ENCODE data around the gene SMARCB1.
A peak's percentile ranks its signal among the peaks of the same experiment; 100 is the strongest.

The SMARCB1 gene

DNA sequence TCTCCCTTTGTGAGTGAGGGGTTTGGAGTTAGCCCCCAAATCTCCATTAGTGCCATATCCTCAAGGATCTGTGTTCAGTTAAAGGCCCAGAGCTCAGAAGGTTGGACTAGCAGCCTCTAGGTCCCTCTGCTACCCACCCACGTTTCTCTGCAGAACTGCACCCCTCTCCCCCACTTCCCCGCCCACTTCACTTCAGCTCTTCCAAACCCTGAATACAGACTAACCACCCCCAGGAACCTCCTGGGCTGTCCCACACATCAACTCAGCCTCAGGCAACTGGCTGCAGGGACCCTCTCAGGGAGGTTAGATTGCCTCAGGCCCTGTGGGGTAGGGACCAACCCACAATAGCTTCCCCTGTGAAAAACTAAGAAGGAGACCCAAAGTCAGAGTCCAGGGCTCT, 33.4 kb upstream of the SMARCB1 start:
- Histone ChIP-seq H3K9me3 (no peaks in the 10 kb centered on the region), H3K27me3 (ENCODE audit: low read depth) (no peaks in the 10 kb centered on the region), H3K4me1 (peaks cover 32% of the 10 kb centered on the region), H3K4me3 (no peak overlapping the region), H3K36me3 (replicated peaks) (no peaks in the 10 kb centered on the region)
- in situ Hi-C loops (cut with MboI; ENCODE audit: low sequenced_read_pairs), result no loop called here
- no peak for DNase-seq (ENCODE audit: low spot score in 2 of 2)

- DNase-seq (ENCODE audit: low spot score in 2 of 2), result no peak
- no peaks in the 10 kb centered on the region for H3K36me3 ChIP-seq (replicated peaks)
- peaks cover 32% of the 10 kb centered on the region for H3K4me1 ChIP-seq
- H3K4me3 ChIP-seq, result no peak within 1 kb of the TSS
- no peaks in the 10 kb centered on the region for H3K9me3 ChIP-seq
- in situ Hi-C loops (cut with MboI; ENCODE audit: low sequenced_read_pairs), result no loop called here
- no peaks in the 10 kb centered on the region for H3K27me3 ChIP-seq (ENCODE audit: low read depth)
These were observed 32.4 kb upstream of the SMARCB1 start, which contains the start of gene VPREB3 for GRCh38 chr22:23754220-23754919. VPREB3 (minus strand) TSS chr22:23754425; CDS start chr22:23754363, 62 bp downstream.

DNA sequence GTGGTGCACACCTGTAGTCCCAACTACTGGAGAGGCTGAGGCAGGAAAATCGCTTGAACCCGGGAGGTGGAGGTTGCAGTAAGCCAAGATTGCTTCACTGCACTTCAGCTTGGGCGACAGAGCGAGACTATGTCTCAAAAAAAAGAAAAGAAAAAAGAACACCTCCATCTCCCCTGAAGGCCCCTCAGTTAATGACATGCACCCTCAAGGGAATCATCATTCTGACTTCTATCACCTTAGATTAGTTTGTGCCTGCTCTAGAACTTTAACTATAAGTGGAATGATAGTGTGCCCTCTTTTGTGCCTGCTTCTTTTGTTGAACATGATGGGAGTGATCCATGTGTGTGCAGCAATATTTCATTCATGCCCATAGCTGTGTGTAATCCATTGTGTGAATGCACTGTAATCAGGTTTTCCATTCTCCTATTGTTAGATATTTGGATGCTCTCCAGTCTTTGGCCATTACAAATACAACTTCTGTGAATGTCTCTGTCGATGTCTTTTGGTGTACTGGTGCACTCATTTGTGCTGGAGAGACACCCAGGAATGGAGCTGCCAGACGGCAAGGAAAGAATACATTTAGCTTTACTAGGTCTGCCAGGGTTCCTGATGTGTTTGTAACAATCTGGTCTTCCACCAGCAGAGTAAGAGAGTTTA, 31.7 kb upstream of the SMARCB1 start:
- Histone ChIP-seq H3K4me1 (peaks cover 28% of the 10 kb centered on the region), H3K27me3 (ENCODE audit: low read depth) (no peaks in the 10 kb centered on the region), H3K4me3 (no peak overlapping the region), H3K36me3 (replicated peaks) (no peaks in the 10 kb centered on the region), H3K9me3 (no peaks in the 10 kb centered on the region)
- DNase-seq (ENCODE audit: low spot score in 2 of 2), result peak in 1 of 2 experiments; percentile 72
- in situ Hi-C loops (cut with MboI; ENCODE audit: low sequenced_read_pairs), result no loop called here

- peaks cover 28% of the 10 kb centered on the region for H3K4me1 ChIP-seq
- H3K36me3 ChIP-seq (replicated peaks), result no peaks in the 10 kb centered on the region
- in situ Hi-C loops (cut with MboI; ENCODE audit: low sequenced_read_pairs), result no loop called here
- no peak overlapping the region for H3K4me3 ChIP-seq
- H3K9me3 ChIP-seq, result no peaks in the 10 kb centered on the region
- no peaks in the 10 kb centered on the region for H3K27me3 ChIP-seq (ENCODE audit: low read depth)
- DNase-seq (ENCODE audit: low spot score in 2 of 2), result no peak
These were observed 31.1 kb upstream of the SMARCB1 start for GRCh38 chr22:23755711-23756110.

GRCh38 chr22:23756891-23757290, 29.9 kb upstream of the SMARCB1 start:
- H3K4me3 ChIP-seq, result no peak overlapping the region
- peaks cover 22% of the 10 kb centered on the region for H3K4me1 ChIP-seq
- in situ Hi-C loops (cut with MboI; ENCODE audit: low sequenced_read_pairs), result no loop called here
- no peaks in the 10 kb centered on the region for H3K36me3 ChIP-seq (replicated peaks)
- peak; percentile 74 to 78 for DNase-seq (ENCODE audit: low spot score in 2 of 2)
- no peaks in the 10 kb centered on the region for H3K9me3 ChIP-seq
- H3K27me3 ChIP-seq (ENCODE audit: low read depth), result no peaks in the 10 kb centered on the region

DNA sequence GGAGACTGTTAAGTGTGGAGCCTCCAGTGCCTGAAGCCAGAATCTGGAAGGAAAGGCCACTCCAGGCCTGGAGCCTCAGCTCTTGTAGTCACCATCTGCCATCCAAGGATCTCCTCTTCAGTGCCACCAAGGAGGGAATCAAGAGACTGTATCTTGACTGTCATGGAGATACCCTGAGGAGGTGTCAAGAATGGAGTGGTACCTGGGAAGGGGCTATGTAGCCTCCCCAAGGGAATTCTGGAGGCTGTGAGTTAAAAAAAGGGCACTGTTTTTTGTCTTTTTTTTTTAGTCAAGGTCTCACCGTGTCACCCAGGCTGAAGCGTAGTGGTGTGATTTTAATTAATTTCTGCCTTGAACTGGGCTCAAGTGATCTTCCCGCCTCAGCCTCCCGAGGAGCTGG, 27.2 kb upstream of the SMARCB1 start:
- Histone ChIP-seq H3K9me3 (no peaks in the 10 kb centered on the region), H3K4me1 (peaks cover 22% of the 10 kb centered on the region), H3K27me3 (ENCODE audit: low read depth) (no peaks in the 10 kb centered on the region), H3K4me3 (no peak overlapping the region), H3K36me3 (replicated peaks) (peaks cover 16% of the 10 kb centered on the region)
- DNase-seq (ENCODE audit: low spot score in 2 of 2), result no peak
- in situ Hi-C loops (cut with MboI; ENCODE audit: low sequenced_read_pairs), result no loop called here

DNA sequence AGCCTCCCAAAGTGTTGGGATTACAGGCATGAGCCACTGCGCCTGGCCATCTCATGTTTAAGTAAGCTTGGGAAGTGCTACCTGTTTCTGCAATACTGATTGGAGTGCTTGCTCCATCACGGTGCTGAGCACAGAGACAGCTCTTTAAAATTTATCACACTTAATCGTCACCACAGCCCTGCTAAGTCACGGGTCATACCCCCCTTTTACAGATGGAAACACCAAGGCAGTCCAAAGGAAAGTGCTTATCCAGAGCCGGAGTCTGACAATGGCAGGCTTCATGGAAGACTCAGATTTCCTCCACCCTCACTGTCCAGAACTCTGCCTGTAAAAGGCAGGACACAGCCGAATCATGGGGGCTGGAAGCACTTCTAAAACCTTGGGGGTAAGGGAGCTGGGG, 26.7 kb upstream of the SMARCB1 start:
- no peaks in the 10 kb centered on the region for H3K9me3 ChIP-seq
- in situ Hi-C loops (cut with MboI; ENCODE audit: low sequenced_read_pairs), result no loop called here
- peaks cover 21% of the 10 kb centered on the region for H3K36me3 ChIP-seq (replicated peaks)
- H3K4me1 ChIP-seq, result peaks cover 17% of the 10 kb centered on the region
- no peak for DNase-seq (ENCODE audit: low spot score in 2 of 2)
- H3K27me3 ChIP-seq (ENCODE audit: low read depth), result no peaks in the 10 kb centered on the region
- H3K4me3 ChIP-seq, result no peak overlapping the region

GRCh38 chr22:23762842-23763578, 23.8 kb upstream of the SMARCB1 start, which contains the start of gene C22orf15:
C22orf15 (plus strand) TSS chr22:23762990; CDS start chr22:23763307, 317 bp downstream.
- Histone ChIP-seq H3K4me3 (no peak within 1 kb of the TSS), H3K27me3 (ENCODE audit: low read depth) (no peaks in the 10 kb centered on the region), H3K36me3 (replicated peaks) (peaks cover 30% of the 10 kb centered on the region), H3K9me3 (no peaks in the 10 kb centered on the region), H3K4me1 (peaks cover under 1% of the 10 kb centered on the region; the same call in 1 of the 2 replicates)
- in situ Hi-C loops (cut with MboI; ENCODE audit: low sequenced_read_pairs), result no loop called here
- DNase-seq (ENCODE audit: low spot score in 2 of 2), result peak in 1 of 2 experiments; percentile 33

DNA sequence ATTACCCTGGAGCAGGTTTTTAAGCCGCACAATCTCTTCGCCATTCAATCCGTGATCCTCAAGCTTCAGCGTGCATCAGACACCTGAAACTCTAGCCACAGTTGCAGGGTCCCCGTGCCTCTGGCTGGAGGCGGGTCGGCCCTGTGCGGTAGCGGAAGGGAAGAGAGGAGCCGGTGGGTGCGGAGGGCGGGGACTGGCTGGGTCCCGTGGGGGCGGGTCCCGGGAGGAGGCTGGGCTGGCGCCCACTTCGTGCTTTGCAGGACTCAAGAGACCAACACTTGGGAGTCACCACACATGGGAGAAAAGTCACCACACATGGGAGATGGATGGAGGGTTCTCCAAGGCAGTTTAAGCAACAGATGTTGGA, 23.2 kb upstream of the SMARCB1 start:
- H3K9me3 ChIP-seq, result no peaks in the 10 kb centered on the region
- in situ Hi-C loops (cut with MboI; ENCODE audit: low sequenced_read_pairs), result no loop called here
- H3K4me3 ChIP-seq, result no peak overlapping the region
- DNase-seq (ENCODE audit: low spot score in 2 of 2), result no peak
- peaks cover 5% of the 10 kb centered on the region for H3K4me1 ChIP-seq
- H3K36me3 ChIP-seq (replicated peaks), result peaks cover 30% of the 10 kb centered on the region
- no peaks in the 10 kb centered on the region for H3K27me3 ChIP-seq (ENCODE audit: low read depth)

DNA sequence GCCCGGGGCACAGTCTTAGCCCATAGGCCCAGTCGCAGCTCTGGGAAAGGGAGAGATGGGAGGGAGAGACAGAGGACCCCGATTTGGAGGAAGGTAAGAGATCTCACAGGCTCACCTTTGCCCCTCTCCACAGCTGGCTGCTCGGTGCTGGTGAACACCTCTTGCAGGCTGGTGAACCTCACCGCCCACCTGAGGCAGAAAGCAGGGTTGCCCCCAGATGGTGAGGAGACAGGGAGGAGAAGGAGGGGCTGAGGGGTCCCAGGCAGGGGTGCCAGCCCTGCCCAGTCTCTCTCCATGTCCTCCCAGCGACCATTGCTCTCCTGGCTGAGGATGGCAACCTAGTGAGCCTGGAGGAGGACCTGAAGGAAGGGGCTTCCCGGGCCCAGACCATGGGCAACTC, 22.8 kb upstream of the SMARCB1 start:
- in situ Hi-C loops (cut with MboI; ENCODE audit: low sequenced_read_pairs), result no loop called here
- Histone ChIP-seq H3K4me1 (peaks cover 6% of the 10 kb centered on the region), H3K4me3 (no peak overlapping the region), H3K36me3 (replicated peaks) (peaks cover 30% of the 10 kb centered on the region), H3K9me3 (no peaks in the 10 kb centered on the region), H3K27me3 (ENCODE audit: low read depth) (no peaks in the 10 kb centered on the region)
- DNase-seq (ENCODE audit: low spot score in 2 of 2), result no peak

DNA sequence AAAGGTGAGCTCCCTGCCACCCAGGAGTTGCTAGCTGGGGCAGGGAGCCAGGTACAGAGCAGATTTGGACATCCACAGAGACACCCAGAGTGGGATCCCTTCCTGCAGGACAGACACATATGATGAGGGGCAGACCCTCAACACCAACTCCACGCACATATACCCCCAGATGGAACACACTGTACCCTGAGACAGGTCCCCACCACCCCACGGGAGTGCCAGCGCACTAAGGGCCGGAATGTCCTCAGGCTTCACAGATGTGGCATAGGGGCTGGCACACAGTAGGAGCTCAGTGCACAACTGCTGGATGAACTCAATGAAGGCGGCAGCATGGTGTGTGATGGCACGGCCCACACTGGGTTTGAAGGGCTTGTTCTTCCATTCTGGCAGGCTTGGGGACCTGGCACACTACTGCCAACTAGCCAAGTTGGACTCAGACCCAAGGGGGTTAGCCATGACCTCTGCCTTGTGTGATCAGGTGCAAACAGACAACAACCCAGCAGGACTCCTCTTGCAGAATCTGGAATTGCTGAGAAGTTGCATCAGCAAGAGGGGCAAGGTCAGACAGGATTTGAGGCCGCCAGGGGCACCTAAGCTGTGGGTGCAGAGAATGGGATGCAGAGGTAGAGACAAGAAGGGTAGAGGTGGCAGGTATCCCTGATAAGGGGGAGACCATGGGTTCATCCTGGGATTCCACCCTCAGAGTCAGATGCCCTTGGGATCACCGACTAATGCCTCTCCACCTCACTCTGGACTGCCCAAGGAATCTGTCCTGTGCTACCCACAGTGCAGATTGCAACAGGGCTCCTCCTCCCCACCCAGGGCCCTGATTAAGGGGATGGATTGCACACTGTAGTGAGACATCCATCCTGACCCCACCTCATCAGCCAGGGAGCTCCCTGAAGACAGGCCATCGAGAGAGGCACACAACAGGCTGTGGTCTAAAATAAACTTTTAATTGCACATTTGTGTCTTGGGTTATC, 21.6 kb upstream of the SMARCB1 start:
- Histone ChIP-seq H3K36me3 (replicated peaks) (peaks cover 30% of the 10 kb centered on the region), H3K27me3 (ENCODE audit: low read depth) (no peaks in the 10 kb centered on the region), H3K9me3 (no peaks in the 10 kb centered on the region), H3K4me1 (peaks cover 6% of the 10 kb centered on the region), H3K4me3 (no peak overlapping the region)
- DNase-seq (ENCODE audit: low spot score in 2 of 2), result no peak
- in situ Hi-C loops (cut with MboI; ENCODE audit: low sequenced_read_pairs), result no loop called here

GRCh38 chr22:23767303-23767672, 19.5 kb upstream of the SMARCB1 start:
- peaks cover 8% of the 10 kb centered on the region for H3K4me1 ChIP-seq

More at GRCh38 chr22:23767303-23767672, 19.5 kb upstream of the SMARCB1 start:
- H3K9me3 ChIP-seq, result no peaks in the 10 kb centered on the region
- H3K4me3 ChIP-seq, result peak overlapping the region; percentile 96
- H3K27me3 ChIP-seq (ENCODE audit: low read depth), result no peaks in the 10 kb centered on the region
- H3K36me3 ChIP-seq (replicated peaks), result peaks cover 30% of the 10 kb centered on the region
- DNase-seq (ENCODE audit: low spot score in 2 of 2), result no peak
- in situ Hi-C loops (cut with MboI; ENCODE audit: low sequenced_read_pairs), result no loop called here
